Glutamatergic neuron (in vitro differentiated cells): ENCODE data around the gene C1R. TPM values are rescaled to one million over a fixed set of nuclear protein-coding genes. Genes with fewer than 3 reads are reported as not detected.
"Not testable (repeated sequence)": the region's sequence is repeated elsewhere in the genome, so short reads cannot be mapped to it uniquely, and the experiment has no call there.

Source experiments
- DNase-seq: peaks from one replicate; pipeline ENCODE4 v3.0.0; 2022
- H3K27ac Mint-ChIP-seq: one replicate; pipeline ENCODE4 v1.8.0; 2020; ENCODE audit warnings: mild to moderate bottlenecking, mixed read lengths, inconsistent platforms; ENCODE audit not compliant: unreplicated experiment
- H3K27me3 Mint-ChIP-seq: one replicate; pipeline ENCODE4 v1.8.0; 2020; ENCODE audit warnings: mild to moderate bottlenecking, moderate library complexity, mixed read lengths, inconsistent platforms; ENCODE audit not compliant: unreplicated experiment
- H3K36me3 Mint-ChIP-seq: one replicate; pipeline ENCODE4 v1.8.0; 2020; ENCODE audit warnings: mild to moderate bottlenecking, mixed read lengths, inconsistent platforms; ENCODE audit not compliant: unreplicated experiment
- H3K4me1 Mint-ChIP-seq: one replicate; pipeline ENCODE4 v1.8.0; 2020; ENCODE audit warnings: mild to moderate bottlenecking, low read depth, mixed read lengths, inconsistent platforms; ENCODE audit not compliant: unreplicated experiment
- H3K4me3 Mint-ChIP-seq: one replicate; pipeline ENCODE4 v1.8.0; 2020; ENCODE audit warnings: mild to moderate bottlenecking, mixed read lengths, inconsistent platforms; ENCODE audit not compliant: unreplicated experiment
- H3K9me3 Mint-ChIP-seq: one replicate; pipeline ENCODE4 v1.8.0; 2020; ENCODE audit warnings: mild to moderate bottlenecking, moderate library complexity, mixed read lengths, inconsistent platforms; ENCODE audit not compliant: unreplicated experiment
- total RNA-seq: library from RNA; stranded (reverse); fragmentation: NEBNext Ultra II Directional; extraction: Animal tissue kit (Norgen Biotek cat#: 25700); gene quantifications from one replicate; pipeline ENCODE4 v1.2.1, GENCODE V29; 2021; ENCODE audit not compliant: unreplicated experiment
- TF ChIP-seq, protein P1 (sequence below): fragments of 200-600 bp; sonication (generic); IDR thresholded peaks from one replicate; pipeline ENCODE4 v1.5.0; 2021; ENCODE audit not compliant: partially characterized antibody, unreplicated experiment

The C1R gene
- total RNA-seq, 1 donor from 2014 or later: 1.0 TPM

DNA sequence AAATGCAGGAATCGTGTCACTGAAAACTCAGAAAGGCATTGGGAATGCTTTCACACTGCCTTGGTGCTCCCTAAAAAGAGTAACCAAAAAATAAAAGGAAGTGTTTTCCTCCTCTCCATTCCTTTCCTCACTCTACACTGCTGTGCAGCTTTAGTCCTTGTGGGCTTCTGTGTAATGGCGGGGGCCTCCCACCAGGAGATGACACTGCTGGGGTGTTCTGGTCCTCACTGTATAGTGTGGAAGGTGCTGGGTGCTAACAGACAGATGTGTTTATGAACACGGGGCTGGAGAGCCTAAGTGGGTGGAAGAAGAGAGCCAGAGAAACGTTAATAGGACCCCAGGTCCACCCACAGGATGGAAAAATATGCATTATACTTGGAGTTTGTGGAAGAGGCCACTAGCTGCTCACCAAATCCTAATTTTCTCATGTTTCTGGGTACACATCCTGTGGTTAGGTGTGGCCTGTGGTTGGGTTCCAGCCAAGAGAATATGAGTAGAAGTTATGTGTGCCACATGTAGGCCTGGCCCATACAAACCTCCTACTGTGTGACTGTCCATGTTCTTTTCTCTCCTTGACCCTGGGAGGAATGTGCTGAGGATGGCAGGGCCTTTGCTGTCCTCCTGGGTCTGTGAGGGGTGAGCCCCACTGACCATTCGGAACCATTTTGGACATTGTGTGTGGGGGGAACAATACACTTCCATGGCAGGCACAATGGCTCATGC, 45.7 kb downstream of the C1R start:
- Mint-ChIP-seq H3K9me3 (no peaks in the 10 kb centered on the region), H3K4me3 (no peak overlapping the region), H3K36me3 (no peaks in the 10 kb centered on the region), H3K4me1 (no peaks in the 10 kb centered on the region), H3K27ac (no peak overlapping the region), H3K27me3 (peaks cover 2% of the 10 kb centered on the region)
- TF ChIP-seq, protein P1, sequence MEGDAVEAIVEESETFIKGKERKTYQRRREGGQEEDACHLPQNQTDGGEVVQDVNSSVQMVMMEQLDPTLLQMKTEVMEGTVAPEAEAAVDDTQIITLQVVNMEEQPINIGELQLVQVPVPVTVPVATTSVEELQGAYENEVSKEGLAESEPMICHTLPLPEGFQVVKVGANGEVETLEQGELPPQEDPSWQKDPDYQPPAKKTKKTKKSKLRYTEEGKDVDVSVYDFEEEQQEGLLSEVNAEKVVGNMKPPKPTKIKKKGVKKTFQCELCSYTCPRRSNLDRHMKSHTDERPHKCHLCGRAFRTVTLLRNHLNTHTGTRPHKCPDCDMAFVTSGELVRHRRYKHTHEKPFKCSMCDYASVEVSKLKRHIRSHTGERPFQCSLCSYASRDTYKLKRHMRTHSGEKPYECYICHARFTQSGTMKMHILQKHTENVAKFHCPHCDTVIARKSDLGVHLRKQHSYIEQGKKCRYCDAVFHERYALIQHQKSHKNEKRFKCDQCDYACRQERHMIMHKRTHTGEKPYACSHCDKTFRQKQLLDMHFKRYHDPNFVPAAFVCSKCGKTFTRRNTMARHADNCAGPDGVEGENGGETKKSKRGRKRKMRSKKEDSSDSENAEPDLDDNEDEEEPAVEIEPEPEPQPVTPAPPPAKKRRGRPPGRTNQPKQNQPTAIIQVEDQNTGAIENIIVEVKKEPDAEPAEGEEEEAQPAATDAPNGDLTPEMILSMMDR: no peak
- DNase-seq: no peak

DNA sequence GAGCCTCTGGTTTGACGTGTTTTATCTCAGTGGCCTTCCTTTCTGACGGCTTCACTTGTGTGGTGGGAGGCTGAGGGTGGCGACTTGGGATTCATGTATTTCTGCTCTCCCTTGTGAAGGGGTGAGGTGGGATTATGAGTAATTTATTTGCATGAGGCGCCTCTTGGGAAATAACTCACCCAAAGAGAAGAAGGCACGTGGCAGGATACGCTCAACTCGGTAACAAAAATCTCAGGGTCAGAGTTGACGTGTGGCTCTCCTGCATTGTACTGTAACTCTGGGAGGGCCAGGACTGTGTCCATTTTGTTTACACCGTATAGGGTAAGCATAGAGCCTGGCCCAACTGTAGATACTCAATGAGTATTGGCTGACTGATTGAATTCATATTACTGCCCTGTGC, 46.3 kb downstream of the C1R start:
- Mint-ChIP-seq H3K27ac (no peak overlapping the region), H3K27me3 (peaks cover 2% of the 10 kb centered on the region), H3K9me3 (no peaks in the 10 kb centered on the region), H3K4me3 (no peak overlapping the region), H3K4me1 (no peaks in the 10 kb centered on the region), H3K36me3 (no peaks in the 10 kb centered on the region)
- DNase-seq: no peak
- TF ChIP-seq, protein P1: no peak

DNA sequence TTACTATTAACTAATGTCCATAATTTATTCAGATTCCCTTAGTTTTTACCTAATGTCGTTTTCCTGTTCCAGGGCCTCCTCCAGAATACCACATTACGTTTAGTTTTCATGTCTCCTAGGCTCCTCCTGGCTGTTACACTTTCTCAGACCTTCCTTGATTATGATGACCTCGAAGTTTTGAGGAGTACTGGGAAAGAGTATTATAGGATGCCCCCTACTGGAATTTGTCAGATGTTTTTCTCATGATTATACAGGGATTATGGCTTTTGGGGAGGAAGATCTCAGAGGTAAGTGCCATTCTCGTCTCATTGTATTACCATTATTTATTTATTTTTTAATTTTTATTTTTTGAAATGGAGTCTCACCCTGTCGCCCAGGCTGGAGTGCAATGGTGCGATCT, 49.4 kb downstream of the C1R start:
- Mint-ChIP-seq H3K27ac (no peak overlapping the region), H3K36me3 (peaks cover 7% of the 10 kb centered on the region), H3K9me3 (no peaks in the 10 kb centered on the region), H3K4me1 (no peaks in the 10 kb centered on the region), H3K27me3 (peaks cover 2% of the 10 kb centered on the region), H3K4me3 (no peak overlapping the region)
- TF ChIP-seq, protein P1: peak; percentile 49
- DNase-seq: no peak

DNA sequence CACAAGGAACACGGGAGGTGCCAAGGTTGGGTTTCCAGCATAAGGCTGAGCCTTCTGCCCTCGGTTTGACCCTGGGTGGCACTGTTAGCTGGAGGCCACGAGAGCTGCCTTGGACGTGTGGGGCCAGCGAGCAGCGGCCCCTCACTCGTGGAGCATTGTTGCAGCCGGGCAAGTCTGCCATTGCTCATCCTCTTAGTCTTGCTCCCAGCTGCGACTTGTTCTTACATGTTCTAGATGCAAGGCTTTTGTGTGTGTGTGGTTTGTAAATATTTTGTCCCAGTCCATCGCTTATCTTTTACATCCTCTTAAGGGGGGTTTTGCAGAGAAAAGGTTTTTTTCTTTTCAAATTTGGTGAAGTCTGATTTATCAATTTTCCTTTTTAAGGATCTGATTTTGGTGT, 52.8 kb downstream of the C1R start:
- TF ChIP-seq, protein P1: no peak
- Mint-ChIP-seq H3K4me1 (no peaks in the 10 kb centered on the region), H3K27ac (no peak overlapping the region), H3K4me3 (no peak overlapping the region), H3K36me3 (peaks cover 7% of the 10 kb centered on the region), H3K27me3 (peaks cover 3% of the 10 kb centered on the region), H3K9me3 (no peaks in the 10 kb centered on the region)
- DNase-seq: no peak

DNA sequence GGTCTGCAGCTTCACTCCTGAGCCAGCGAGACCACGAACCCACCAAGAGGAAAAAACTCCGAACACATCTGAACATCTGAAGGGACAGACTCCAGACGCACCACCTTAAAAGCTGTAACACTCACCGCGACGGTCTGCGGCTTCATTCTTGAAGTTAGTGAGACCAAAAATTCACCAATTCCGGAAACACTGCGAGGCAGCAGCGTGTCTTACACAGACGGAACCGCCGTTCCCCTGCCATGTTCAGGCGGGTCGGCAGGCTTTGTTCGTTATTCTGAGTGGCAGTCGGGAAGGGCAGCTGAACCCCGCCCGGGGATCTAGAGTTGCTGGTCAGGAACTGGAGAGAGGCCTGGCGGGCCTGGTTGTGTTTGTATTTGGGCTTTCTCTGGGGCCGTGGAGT, 53.7 kb downstream of the C1R start:
- Mint-ChIP-seq H3K4me1 (no peaks in the 10 kb centered on the region), H3K27me3 (peaks cover 3% of the 10 kb centered on the region), H3K9me3 (no peaks in the 10 kb centered on the region), H3K27ac (no peak overlapping the region), H3K36me3 (peaks cover 7% of the 10 kb centered on the region), H3K4me3 (no peak overlapping the region)
- no peak for DNase-seq
- TF ChIP-seq, protein P1: no peak

DNA sequence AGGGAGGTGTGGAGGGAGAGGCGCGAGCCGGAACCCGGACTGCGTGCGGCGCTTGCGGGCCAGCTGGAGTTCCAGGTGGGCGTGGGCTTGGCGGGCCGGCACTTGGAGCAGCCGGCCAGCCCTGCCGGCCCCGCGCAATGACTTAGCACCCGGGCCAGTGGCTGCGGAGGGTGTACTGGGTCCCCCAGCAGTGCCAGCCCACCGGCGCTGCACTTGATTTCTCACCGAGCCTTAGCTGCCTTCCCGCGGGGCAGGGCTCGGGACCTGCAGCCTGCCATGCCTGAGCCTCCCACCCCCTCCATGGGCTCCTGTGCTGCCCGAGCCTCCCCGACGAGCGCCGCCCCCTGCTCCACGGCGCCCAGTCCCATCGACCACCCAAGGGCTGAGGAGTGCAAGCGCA, 54.8 kb downstream of the C1R start:
- H3K27ac Mint-ChIP-seq, H3K36me3 Mint-ChIP-seq, H3K4me1 Mint-ChIP-seq: not testable (repeated sequence)

More for the DNA sequence above, 54.8 kb downstream of the C1R start:
- not testable (repeated sequence) for H3K4me3 Mint-ChIP-seq, DNase-seq, H3K9me3 Mint-ChIP-seq, H3K27me3 Mint-ChIP-seq
